NB4 (cell line): ENCODE measurements around the gene SGMS1.

Source experiments
- CTCF ChIP-seq: IDR thresholded peaks from one replicate; pipeline ENCODE4 v1.5.1; 2012; ENCODE audit warnings: low read depth, low read length
- MYC ChIP-seq: IDR thresholded peaks from 2 replicates; pipeline ENCODE4 v1.6.1; 2011; ENCODE audit warnings: low read depth, low read length
- POLR2A ChIP-seq: IDR thresholded peaks from 2 replicates; pipeline ENCODE4 v1.6.1; 2011; ENCODE audit warnings: mild to moderate bottlenecking; ENCODE audit not compliant: insufficient read length; ENCODE audit errors: extremely low read depth
- TF ChIP-seq, protein P1 (sequence below): IDR thresholded peaks from 2 replicates; pipeline ENCODE4 v1.6.1; 2011; ENCODE audit warnings: low read depth, low read length

- TF ChIP-seq, protein P1, sequence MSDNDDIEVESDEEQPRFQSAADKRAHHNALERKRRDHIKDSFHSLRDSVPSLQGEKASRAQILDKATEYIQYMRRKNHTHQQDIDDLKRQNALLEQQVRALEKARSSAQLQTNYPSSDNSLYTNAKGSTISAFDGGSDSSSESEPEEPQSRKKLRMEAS = no peak
- TF ChIP-seq CTCF (no peak), POLR2A (no peak), MYC (no peak)
Observed at GRCh38 chr10:50582766-50583762, 40.7 kb downstream of the SGMS1 start.
